ENCODE measurements around the gene ACSS3. TPM values are rescaled to one million over a fixed set of nuclear protein-coding genes. Genes with fewer than 3 reads are reported as not detected.

The ACSS3 gene
- total RNA-seq, 1 experiment from 2014 or later = 19.3 TPM

DNA sequence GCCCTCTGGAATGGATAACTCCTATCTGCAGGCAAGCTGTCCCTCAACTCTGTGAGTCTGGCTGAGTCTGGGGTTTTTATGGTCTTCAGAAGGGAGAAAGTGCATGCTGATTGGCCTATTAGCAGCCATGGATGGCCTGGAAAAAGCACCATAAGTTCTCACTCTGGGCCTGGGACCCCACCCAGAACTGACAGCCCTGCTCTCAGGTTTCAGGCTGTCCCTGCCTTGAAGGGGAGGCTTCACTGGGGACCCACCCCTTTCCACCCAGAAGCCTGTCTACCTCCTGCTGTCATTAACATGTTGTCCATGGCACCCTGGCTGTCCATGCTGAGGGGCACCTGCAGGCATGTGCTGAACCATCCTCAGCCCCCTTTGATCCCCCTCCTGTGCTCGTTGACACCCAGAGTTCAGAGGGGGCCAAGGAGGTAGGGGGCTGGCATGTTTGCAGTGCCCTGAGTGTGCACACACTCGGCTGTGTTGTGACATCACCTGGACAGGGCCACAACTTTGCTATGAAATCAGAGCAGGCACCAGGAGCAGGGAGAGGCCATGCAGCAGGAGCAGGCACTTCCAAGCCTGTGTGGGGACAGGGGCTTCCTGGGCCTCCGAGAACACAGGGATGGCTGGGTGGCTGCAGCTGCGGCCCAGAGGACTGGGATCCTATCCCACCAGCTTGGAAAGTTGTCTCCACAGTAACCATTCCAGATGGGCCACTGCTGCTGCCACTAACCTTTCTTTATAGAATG is 84.7 kb downstream of the ACSS3 start:
- WGBS (ENCODE audit: extremely low coverage, insufficient read length, low lambda C conversion rate) = no CpG with 5 or more reads among the region's 4 CpGs
- Histone ChIP-seq H4K20me1 (ENCODE audit: control insufficient read depth, insufficient read depth, insufficient read length) (no peaks in the 10 kb centered on the region), H3K23ac (ENCODE audit: insufficient read length, low read depth, low read length) (no peak overlapping the region), H3K4ac (ENCODE audit: low read depth, low read length) (no peak overlapping the region), H3K27me3 (ENCODE audit: insufficient read depth, low read length) (no peaks in the 10 kb centered on the region), H3K79me1 (ENCODE audit: insufficient read depth, low read depth, low read length, poor library complexity, severe bottlenecking) (no peaks in the 10 kb centered on the region), H3K79me2 (ENCODE audit: insufficient read depth, low read length) (no peaks in the 10 kb centered on the region), H3K14ac (ENCODE audit: insufficient read depth, low read length) (no peak overlapping the region), H3K56ac (ENCODE audit: insufficient read length, low read depth, low read length) (no peak overlapping the region), H3K23me2 (ENCODE audit: insufficient read length, low read depth, low read length, poor library complexity, severe bottlenecking) (no peaks in the 10 kb centered on the region), H3T11ph (ENCODE audit: low read length) (no peak overlapping the region), H2BK12ac (ENCODE audit: insufficient read length, low read depth, low read length) (no peak overlapping the region), H2BK20ac (ENCODE audit: low read depth, low read length, poor library complexity, severe bottlenecking) (no peak overlapping the region), H3K4me2 (ENCODE audit: insufficient read depth, insufficient read length, low read length) (no peak overlapping the region), H4K91ac (ENCODE audit: insufficient read length, low read depth, low read length) (no peak overlapping the region), H2AFZ (ENCODE audit: low read length) (no peak overlapping the region), H2BK15ac (ENCODE audit: low read depth, low read length) (no peak overlapping the region), H3K18ac (ENCODE audit: insufficient read length, low read depth, low read length) (no peak overlapping the region), H2AK5ac (ENCODE audit: insufficient read length, low read length) (no peak overlapping the region), H4K8ac (replicated peaks; ENCODE audit: insufficient read length, low read depth, low read length) (no peak overlapping the region), H4K5ac (ENCODE audit: insufficient read length, low read depth, low read length) (no peak overlapping the region), H3K9me3 (ENCODE audit: control insufficient read depth, low read depth, low read length) (no peaks in the 10 kb centered on the region), H3K4me1 (ENCODE audit: insufficient read depth, low read length) (peaks cover 3% of the 10 kb centered on the region; the same call in 1 of the 2 replicates), H2BK5ac (ENCODE audit: insufficient read length, low read length) (no peak overlapping the region), H3K9ac (ENCODE audit: extremely low read depth, insufficient read length, low read length) (no peak overlapping the region), H2BK120ac (ENCODE audit: low read depth, low read length, poor library complexity, severe bottlenecking) (no peak overlapping the region), H3K27ac (ENCODE audit: insufficient read length, low read depth, low read length) (no peak overlapping the region)
- Mint-ChIP-seq H3K4me1 (peaks cover 0 to 3% of the 10 kb centered on the region in 2 experiments; a peak in 1 of 4 replicates), H3K27ac (peak overlapping the region in 1 of 3 experiments; percentile 22; a peak in 1 of 7 replicates), H3K27me3 (ENCODE audit: low read depth) (no peaks in the 10 kb centered on the region), H3K36me3 (ENCODE audit: insufficient read depth in 1 of 3, low read depth in 3 of 3) (no peaks in the 10 kb centered on the region; a peak in 1 of 7 replicates), H3K9me3 (no peaks in the 10 kb centered on the region), H3K4me3 (no peak overlapping the region)
- TF ChIP-seq, protein P1, sequence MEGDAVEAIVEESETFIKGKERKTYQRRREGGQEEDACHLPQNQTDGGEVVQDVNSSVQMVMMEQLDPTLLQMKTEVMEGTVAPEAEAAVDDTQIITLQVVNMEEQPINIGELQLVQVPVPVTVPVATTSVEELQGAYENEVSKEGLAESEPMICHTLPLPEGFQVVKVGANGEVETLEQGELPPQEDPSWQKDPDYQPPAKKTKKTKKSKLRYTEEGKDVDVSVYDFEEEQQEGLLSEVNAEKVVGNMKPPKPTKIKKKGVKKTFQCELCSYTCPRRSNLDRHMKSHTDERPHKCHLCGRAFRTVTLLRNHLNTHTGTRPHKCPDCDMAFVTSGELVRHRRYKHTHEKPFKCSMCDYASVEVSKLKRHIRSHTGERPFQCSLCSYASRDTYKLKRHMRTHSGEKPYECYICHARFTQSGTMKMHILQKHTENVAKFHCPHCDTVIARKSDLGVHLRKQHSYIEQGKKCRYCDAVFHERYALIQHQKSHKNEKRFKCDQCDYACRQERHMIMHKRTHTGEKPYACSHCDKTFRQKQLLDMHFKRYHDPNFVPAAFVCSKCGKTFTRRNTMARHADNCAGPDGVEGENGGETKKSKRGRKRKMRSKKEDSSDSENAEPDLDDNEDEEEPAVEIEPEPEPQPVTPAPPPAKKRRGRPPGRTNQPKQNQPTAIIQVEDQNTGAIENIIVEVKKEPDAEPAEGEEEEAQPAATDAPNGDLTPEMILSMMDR (conservative IDR thresholded peaks at IDR 0.05) = no peak
- peak; percentile 27 for DNase-seq

Measured in H9 (cell line).